GM21360 (cell line): Measurements from ENCODE around the gene DIDO1.
A peak's percentile ranks its signal among the peaks of the same experiment; 100 is the strongest.

ENCODE experiments used
- ATAC-seq: cut with Tn5 transposase; IDR thresholded peaks from one replicate; pipeline ENCODE4 v1.9.1; 2021; ENCODE audit warnings: mild to moderate bottlenecking, moderate library complexity; ENCODE audit not compliant: unreplicated experiment

The DIDO1 gene

DNA sequence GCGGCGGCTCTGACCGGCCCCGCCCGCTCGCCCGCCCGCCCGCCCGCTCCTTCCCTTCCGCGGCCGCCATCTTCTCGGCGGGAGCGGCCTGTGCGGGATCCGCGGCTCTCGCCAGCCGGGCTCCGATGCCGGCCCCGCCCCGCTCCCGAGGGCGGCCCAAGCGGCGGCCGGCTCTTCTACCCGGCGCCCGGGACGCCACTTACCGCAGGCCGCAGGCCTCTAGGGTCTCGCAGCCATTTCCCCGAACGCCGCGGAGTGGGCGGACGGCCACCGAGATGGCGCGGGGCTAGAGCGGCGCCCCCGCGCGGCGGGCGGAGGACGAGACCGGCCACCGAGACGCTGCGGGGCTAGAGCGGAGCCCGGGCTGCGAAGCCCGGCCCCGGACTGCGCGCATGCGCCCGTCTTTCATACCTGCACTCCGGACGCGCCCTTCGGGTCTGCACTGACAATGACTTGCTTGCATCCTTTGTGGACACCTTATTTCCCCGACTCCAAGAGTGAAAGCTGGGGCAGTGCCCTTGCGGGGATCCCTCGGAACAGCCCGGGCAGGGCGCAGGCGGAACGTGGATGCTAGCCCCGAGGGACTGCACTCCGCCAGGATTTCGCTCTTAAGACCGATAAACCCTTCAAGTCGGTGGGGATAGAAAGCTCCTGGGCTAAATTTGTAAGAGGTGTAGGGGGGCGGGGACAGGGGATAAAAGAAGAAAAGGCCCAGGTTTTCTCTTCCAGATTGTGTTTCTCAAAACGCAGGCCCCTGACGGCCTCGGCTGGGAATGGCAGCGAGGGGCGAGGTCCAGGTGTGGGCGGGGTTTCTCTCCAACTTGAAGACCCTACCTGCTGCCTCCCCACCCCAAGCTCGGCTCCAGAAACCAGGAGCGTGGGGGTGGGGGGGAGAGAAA lies at the start of gene DIDO1:
Gene DIDO1, minus strand, starts transcription at position 277 of the 899 bp plus-strand sequence.
- ATAC-seq = peak; percentile 69

DNA sequence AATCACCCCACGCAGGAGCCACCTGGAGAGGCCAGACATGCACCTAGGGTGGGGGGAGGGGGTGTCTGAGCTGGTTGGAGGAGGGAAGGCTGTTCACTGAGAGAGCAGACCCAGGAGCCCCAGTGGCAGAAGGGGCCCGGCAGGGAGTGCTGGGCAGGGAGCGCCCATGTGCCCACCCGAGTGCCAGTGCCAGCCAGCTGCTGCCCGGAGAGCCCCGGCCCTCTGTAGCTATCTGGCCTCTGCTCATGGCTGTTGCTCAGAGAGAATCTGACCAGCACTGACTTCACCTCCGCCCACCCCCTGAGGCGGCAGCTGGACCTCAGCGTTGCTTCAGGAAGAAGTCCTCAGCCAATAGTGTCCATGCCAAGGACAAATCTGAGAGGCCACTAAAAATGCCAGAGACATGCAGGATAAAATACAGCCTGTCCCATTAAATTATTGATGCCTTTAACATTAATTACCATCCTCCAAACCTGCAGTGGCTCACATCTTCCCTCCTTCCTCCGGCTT lies 49.0 kb upstream of the DIDO1 start:
- ATAC-seq = no peak

DNA sequence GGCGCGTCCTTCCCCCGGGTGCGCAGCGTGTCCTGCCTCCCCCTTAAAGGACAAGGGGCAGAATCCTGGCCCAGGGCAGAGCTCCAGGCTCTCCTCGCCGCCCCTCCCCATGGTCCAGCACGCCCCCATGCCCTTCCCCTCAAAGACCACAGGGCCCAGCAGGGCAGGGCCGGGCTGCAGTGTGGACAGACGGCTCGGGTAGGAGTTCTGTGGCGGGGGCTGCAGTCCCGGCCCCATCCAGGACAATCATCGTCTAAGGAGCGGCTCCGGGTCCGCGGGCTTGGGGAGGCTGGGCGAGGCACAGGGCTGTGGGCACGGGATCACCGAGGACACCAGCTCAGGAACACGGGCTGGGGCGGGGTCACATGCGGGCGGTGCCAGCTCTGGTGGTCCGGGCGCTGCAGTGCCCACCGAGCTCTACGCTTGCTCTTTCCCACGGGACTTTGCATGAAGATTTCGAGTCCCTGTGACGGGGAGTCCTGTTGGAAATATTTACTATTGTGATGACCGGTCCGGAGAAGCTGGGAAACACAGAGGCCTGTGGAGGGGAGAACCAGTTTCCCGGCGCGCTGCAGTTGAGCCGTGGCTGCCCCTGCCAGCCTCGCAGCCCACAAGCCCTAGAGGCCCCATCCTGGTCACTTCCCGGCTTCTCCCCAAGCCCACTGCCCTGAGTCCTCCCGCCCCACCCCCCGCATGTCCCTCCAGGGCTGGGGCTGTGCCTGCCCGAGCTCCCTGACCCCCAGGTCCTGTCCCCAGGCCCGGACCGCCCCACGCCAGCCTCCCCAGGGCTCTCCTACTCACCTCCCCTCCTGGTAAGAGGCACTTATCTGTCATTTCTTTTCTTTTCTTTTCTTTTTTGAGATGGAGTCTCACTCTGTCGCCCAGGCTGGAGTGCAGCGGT lies 46.8 kb upstream of the DIDO1 start:
- no peak for ATAC-seq

DNA sequence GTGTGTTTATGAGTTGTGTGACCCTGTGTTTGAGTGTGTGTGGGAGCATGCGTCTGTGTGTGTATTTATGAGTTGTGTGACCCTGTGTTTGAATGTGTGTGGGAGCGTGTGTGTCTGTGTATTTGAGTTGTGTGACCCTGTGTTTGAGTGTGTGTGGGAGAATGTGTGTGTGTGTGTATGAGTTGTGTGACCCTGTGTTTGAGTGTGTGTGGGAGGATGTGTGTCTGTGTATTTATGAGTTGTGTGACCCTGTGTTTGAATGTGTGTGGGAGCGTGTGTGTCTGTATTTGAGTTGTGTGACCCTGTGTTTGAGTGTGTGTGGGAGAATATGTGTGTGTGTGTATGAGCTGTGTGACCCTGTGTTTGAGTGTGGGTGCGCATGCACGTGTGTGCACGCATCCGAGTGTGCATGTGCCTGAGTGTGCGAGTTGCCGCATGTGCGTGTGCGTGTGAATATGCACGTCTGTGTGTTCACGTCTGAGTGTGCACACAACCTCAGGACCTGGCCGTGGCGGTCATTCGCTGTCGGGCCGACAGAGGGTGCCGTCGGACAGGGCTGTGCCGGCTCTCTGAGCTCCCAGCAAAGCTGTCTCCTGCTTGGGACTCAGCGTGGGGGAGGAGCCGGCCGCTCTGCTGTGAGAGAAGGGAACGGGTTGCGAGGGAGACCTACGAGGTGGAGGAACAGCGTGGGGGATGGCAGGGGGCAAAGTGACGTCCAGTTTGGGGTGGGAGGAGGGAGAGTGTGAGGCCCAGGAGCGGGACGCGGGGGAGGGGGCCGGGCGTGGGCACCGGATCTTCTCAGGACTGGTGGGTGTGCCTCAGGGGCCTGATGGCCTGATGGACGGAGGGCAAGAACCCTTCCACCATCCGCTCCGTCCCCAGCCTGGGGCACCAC lies 45.9 kb upstream of the DIDO1 start:
- ATAC-seq = peak; percentile 62

DNA sequence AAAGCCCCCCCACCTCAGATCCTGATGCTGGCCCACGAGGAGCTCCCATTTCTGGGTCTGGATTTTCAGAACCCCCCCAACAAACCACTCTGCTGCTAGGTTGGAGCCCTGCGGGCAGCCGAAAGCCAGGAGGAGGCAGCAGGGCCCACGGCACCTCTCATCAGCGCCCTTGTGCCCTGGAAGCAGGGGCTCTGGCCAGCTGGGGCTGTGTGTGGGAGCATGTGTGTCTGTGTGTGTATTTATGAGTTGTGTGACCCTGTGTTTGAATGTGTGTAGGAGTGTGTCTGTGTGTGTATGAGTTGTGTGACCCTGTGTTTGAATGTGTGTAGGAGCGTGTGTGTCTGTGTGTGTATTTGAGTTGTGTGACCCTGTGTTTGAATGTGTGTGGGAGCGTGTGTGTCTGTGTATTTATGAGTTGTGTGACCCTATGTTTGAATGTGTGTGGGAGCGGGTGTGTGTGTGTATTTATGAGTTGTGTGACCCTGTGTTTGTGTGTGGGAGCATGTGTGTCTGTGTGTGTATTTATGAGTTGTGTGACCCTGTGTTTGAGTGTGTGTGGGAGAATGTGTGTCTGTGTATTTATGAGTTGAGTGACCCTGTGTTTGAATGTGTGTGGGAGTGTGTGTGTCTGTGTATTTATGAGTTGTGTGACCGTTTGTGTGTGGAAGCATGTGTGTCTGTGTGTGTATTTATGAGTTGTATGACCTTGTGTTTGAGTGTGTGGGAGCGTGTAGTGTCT lies 45.1 kb upstream of the DIDO1 start:
- no peak for ATAC-seq

DNA sequence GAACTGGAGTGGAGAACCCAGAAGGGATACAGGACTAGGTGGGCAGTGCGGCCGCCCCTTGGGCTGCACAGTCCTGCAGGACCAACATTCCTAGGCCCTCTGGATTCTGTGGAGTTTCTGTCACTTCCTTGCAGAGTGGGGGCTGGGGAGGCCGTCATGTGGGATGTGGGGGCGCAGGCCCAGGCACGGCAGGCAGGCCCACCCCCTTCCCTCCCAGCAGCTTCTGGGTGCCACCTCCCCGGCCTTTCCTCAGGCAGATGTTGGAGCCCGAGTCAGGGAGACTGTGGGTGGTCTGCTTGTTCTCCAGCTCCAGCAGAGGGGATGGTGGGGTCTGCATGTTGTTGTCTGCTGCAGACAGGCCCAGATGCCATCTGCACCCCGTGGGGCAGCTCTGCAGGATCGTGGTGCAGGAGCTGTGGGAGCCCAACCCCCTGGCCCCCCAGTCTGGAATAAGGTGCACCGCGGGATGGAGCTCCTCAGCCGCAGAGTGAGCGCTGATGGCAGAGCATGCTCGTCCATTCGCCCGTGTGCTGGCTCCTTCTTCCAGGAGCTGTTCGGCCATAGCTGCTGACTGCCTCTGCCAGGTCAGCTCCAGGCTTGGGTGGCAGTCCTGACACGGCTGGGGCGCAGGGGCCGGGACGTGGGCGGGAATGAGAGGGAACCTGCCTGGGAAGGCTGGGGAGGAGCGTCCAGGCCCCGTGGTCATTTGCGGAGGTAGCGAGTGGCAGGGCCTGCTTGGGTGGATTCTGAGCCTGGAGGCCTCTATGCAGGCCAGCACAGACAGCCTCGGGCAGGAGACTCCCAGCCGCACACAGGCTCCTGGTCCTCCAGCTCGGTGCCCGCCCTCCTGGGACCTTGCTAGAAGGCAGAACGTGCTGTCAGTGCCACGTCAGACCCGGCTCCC lies 44.3 kb upstream of the DIDO1 start:
- no peak for ATAC-seq

DNA sequence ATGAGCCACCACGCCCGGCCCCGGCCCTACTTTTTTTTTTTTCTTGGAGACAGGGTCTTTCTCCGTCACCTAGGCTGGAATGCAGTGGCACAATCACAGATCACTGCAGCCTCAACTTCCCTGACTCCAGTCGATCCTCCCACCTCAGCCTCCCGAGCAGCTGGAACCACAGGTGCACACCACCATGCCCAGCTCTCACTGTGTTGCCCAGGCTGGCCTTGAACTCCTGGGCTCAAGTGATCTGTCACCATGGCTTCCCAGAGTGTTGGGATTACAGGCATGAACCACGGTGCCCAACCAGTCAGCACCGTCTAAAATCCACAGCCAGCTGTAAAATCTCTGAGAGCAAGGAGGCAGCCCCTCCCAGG lies 43.6 kb upstream of the DIDO1 start:
- no peak for ATAC-seq

DNA sequence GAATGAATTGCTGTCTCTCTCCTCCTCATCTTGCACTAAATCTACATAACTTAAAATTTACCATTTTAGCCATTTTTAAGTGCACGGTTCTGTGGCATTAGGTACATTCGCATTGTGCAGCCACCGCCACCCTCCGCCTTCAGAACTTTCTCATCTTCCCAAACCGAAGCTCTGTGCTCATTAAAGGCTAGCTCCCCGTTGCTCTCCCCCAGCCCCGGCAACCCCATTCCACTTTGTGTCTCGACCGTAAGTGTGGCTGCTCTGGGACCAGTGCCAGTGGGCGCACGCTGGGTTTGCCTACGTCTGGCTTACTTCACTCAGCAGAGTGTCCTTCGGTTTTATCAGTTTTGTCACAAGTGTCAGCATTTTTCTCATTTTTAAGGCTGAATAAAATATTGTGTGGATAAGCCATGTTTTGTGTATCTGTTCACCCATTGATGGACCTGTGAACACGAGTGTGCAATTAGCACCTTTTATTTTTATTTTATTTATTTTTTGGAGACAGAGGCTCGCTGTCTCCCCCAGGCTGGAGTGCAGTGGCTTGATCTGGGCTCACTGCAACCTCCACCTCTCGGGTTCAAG lies 43.0 kb upstream of the DIDO1 start:
- no peak for ATAC-seq

DNA sequence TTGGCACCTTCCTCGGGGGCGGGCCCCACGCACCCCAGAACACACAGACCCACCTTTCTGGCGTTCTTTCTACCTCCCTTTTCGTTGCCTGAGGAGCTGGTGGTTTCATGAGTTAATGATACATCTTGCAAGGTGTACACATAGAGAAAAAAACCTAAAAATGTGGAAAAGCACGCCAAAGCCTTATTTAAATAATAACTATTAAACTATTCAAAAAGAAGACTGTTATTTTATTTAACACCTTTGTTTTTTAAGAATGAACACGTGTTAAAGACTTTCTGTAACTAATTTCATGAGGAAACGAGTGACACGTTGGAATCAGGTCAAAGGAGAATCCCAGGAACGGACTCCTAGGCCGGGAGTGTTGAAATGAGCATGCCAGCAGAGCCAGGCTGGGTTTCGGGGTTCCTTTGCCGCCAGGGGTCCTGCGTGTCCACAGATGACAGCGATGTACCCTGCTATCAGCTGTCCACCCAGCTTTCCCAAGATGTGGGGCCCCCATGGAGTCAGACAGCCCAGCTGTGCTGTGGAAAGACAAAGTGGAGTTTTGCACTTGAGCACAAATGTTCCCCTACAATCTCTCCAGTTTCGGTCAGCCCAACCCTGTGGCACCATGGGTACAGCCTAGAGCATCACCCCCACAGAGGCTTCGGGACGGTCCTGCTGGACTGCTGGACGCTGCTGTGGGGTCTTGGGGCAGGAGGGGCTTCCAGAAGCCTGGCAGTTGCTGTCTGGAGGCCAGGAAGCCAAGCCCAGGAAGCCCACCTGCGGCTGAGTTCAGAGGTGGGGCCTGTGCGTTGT lies 42.3 kb upstream of the DIDO1 start:
- no peak for ATAC-seq

DNA sequence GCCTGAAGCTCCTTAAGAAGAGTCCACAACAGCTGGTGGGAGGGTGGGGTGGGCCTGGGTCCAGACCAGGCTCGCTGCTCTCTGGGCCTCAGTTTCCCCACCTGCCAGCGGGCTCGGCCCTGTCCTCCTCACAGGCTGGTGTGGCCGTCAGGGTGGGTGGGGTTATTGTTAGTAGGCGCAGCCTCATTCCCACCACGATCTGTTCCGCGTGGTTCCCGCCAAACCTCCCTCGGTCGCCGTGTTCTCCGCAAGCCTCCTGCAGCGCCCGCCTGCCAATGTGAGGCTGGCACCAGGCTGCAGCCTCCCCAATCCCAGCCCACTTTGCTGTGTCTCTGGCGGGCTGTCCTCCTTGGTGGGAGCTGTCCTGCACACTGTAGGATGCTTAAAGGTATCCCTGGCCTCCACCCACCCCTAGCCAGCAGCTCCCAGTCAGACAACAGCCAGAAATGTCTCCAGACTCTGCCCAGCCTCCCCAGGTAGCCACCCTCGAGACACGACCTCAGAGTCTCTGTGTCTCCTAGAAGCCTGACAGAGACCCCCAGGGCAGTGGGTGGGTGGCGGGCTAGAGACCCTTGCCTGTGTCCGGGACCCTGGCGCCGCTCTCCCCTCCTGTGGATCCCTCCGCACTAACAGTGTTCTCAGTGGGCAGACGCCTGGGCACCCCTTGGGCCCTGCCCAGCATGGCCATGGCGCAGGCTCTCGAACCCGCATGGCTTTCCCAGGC lies 41.5 kb upstream of the DIDO1 start:
- no peak for ATAC-seq

DNA sequence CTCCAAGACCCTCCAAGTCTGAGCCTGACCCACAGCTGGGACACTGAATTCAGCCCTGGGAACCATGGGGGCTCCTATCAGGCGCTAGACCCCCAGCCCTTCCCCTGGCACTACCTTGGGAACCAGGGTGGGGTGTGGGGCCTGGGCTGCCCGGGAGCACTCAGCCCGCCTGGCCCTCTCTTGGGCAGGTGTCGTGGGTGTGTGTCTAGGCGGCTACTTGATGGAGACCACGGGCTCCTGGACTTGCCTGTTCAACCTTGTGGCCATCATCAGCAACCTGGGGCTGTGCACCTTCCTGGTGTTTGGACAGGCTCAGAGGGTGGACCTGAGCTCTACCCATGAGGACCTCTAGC lies 40.8 kb upstream of the DIDO1 start:
- no peak for ATAC-seq

DNA sequence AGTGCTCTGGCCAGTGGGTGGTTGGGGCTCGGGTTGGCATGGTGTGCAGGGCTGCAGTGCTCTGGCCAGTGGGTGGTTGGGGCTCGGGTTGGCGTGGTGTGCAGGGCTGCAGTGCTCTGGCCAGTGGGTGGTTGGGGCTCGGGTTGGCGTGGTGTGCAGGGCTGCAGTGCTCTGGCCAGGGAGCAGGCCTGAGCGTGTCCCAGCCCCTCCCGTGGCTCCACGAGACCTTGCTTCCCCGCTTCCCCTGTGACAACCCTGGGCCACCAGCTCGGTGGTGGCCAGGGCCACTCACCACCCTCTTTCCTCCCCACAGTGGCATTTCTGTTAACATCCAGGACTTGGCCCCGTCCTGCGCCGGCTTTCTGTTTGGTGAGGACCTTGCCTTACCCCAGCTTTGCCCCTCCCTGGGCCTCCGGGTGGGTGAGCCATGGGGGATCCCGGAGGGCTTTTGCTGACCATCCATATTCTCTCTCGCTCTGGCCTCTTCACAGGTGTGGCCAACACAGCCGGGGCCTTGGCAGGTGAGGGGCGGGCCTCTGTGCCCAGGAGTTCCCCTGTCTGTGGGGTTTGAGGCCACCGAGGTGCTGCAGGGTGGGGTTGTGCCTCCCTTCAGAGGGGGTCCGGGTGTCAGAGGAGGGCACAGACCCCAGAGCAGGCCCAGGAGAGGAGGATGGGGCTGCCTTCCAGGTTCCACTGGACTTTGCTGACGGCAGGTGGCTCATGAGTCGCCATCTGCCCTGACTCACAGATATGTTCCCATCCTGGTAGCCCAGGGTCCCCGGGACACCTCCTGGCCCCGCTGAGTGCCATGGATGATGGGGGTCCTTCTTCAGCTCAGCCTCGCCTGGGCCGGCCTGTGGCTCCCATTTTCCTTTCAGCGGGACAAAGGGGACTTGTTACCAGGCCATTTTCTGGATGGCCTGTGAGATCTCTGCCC lies 40.2 kb upstream of the DIDO1 start:
- no peak for ATAC-seq

DNA sequence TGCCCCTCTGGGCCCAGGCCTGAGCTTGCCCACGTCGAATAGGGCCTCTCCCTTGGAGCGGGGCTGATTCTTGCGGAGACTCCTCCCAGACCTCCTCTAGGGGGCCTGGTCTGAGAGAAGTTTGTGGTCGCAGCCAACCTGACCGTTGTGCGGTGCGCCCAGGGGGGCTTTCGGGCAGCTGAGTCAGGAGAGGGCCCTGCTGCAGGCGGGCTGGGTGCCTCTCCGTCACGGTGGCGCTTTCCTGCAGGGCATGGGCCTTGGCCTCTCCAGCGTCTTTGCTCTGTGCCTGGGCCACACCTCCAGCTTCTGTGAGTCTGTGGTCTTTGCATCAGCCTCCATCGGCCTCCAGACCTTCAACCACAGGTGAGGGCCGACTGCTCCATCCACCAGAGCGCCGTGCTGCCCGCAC lies 39.1 kb upstream of the DIDO1 start:
- no peak for ATAC-seq

DNA sequence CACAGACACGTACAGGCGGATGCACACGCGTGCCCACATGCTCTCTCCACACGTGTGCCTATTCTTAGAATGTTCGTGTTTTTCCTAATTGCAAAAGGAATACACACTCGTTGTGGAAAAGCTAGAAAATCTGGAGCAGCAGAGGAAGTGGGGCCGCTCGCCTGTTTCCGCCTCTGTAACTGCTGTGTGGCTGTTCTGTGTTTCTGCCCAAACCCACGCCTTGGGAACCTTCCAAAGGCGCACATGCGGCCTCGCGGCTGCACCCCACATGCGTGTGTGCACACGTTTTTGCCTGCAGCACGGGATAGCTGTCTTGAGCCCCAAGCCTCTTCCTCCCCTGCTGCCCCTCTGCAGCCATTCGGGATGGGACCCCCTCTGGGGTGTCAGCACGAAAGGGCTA lies 38.4 kb upstream of the DIDO1 start:
- no peak for ATAC-seq

DNA sequence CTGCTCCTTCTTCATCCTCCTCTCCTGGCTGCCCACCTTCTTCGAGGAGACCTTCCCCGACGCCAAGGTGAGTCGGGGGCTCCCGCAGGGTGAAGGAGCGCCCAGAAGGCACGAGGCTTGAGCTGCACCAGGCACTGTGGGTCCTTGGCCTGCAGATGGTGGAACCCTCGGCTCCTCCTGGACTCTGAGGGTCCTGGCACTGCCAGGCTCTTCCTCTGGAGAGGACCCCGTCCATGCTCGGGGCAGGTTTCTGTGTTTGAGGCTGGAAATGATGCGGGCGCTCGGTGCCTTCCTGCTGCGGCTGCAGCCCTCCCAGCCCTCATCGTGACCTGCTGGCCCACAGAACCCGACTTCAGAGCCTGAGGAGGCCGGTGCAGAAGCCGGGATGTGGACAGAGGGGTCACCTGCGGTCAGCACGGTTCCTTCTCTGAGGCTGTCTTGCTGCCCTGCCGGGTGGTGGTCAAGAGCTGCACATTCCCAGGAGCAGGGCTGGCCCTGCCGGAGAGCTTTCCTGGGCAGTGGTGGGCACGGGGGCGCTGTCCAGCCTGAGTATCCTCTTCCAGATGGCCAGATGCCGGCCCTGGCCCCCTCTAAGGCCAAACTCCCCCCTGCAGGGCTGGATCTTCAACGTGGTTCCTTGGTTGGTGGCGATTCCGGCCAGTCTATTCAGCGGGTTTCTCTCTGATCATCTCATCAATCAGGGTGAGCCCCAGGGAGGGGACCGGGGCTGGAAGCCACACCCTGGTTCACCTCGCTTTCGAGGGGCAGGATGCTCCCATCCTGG lies 37.5 kb upstream of the DIDO1 start:
- ATAC-seq = no peak
